ENCODE results near the gene USHBP1.

- TF ChIP-seq ZNF274 (IDR thresholded peaks at IDR 0.05; ENCODE audit: low read depth, low read length) (no peak), SUZ12 (IDR thresholded peaks at IDR 0.05; ENCODE audit: extremely low read depth, insufficient read depth, insufficient read length) (no peak)
Observed at GRCh38 chr19:17314007-17314593, 49.6 kb upstream of the USHBP1 start.

Measured in NT2/D1 (cell line).